Measurements from ENCODE around the gene WFIKKN1.
"Not testable (repeated sequence)": the region's sequence is repeated elsewhere in the genome, so short reads cannot be mapped to it uniquely, and the experiment has no call there.

Gene WFIKKN1

GRCh38 chr16:591231-591630 lies 39.6 kb upstream of the WFIKKN1 start:
- Mint-ChIP-seq H3K27ac (peak overlapping the region; percentile 86), H3K36me3 (ENCODE audit: low read depth) (peaks cover 29% of the 10 kb centered on the region), H3K4me3 (peak overlapping the region; percentile 81), H3K9me3 (no peaks in the 10 kb centered on the region), H3K4me1 (ENCODE audit: low read depth) (peaks cover 43% of the 10 kb centered on the region), H3K27me3 (no peaks in the 10 kb centered on the region)
- DNase-seq = no peak

- DNase-seq = no peak
- peaks cover 37% of the 10 kb centered on the region for H3K36me3 Mint-ChIP-seq (ENCODE audit: low read depth)
- peaks cover 41% of the 10 kb centered on the region for H3K4me1 Mint-ChIP-seq (ENCODE audit: low read depth)
- H3K4me3 Mint-ChIP-seq = peak overlapping the region; percentile 81
- H3K27ac Mint-ChIP-seq = no peak overlapping the region
- no peaks in the 10 kb centered on the region for H3K27me3 Mint-ChIP-seq
- H3K9me3 Mint-ChIP-seq = no peaks in the 10 kb centered on the region
Measured at GRCh38 chr16:591892-592517, 38.8 kb upstream of the WFIKKN1 start.

DNA sequence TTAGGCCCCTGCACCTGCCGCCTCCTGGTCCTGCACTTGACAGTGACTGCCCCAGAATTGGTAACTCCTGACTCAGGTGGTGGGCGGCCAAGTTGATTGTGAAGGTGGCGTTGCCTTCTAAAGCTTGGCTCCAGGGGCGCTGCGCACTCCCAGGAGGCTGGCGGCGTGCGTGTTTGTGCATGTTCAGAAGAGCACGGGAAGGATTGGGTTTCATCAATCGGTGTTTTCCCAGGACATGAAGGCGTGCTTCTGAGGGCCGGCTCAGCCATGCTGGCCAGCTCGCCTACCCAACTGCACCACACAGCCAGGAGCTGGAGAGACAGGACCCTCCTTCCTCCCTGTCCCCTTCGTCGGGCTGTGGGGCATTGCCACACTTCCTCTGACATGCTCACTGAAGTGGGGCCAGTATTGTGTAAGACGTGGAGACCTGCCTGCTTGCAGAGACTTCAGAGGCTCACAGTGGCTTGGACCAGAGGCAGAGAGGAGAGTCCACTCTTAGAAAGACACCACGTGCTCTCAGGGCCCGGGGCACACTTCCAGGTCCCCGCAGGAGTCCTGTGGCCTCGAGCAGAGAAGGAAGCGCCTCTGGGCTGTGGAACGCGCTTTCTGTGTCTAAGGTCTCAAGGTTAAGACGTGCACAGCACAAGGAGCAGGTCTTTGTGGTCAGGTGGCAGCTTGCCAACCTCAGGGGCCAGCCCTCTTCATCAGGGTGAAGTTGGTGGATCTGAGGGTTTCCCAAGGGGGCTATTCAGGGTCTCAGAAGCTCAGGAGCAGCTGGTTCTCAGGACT lies 38.1 kb upstream of the WFIKKN1 start:
- Mint-ChIP-seq H3K36me3 (ENCODE audit: low read depth) (peaks cover 33% of the 10 kb centered on the region), H3K9me3 (no peaks in the 10 kb centered on the region), H3K4me3 (no peak overlapping the region), H3K27me3 (no peaks in the 10 kb centered on the region), H3K4me1 (ENCODE audit: low read depth) (peaks cover 38% of the 10 kb centered on the region), H3K27ac (no peak overlapping the region)
- no peak for DNase-seq

GRCh38 chr16:593406-593805 lies 37.4 kb upstream of the WFIKKN1 start:
- H3K9me3 Mint-ChIP-seq = no peaks in the 10 kb centered on the region
- DNase-seq = no peak
- H3K4me3 Mint-ChIP-seq = no peak overlapping the region
- H3K27ac Mint-ChIP-seq = no peak overlapping the region
- H3K4me1 Mint-ChIP-seq (ENCODE audit: low read depth) = peaks cover 38% of the 10 kb centered on the region
- H3K27me3 Mint-ChIP-seq = no peaks in the 10 kb centered on the region
- H3K36me3 Mint-ChIP-seq (ENCODE audit: low read depth) = peaks cover 26% of the 10 kb centered on the region

DNA sequence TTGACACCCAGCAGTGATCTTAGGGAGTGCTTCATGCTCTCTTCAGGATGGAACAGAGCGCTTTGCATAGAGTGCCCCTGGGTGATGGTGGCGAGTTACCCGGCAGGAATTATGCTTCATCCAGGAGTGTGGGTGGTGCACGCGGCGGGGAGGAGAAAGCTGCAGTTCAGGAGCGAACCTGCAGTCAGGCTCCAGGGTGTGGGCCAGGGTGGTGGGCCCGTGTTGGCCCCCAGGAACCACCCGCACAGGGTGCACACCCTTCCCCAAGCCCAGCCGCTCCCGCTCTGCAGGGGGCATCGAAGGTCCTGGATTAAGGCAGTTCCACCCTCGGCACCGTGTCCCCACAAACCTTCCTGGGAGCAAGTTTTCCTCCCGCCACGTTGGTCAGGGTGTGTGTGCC lies 37.0 kb upstream of the WFIKKN1 start:
- no peak overlapping the region for H3K27ac Mint-ChIP-seq
- no peak for DNase-seq
- no peaks in the 10 kb centered on the region for H3K27me3 Mint-ChIP-seq
- peaks cover 27% of the 10 kb centered on the region for H3K36me3 Mint-ChIP-seq (ENCODE audit: low read depth)
- peaks cover 38% of the 10 kb centered on the region for H3K4me1 Mint-ChIP-seq (ENCODE audit: low read depth)
- H3K9me3 Mint-ChIP-seq = no peaks in the 10 kb centered on the region
- no peak overlapping the region for H3K4me3 Mint-ChIP-seq

DNA sequence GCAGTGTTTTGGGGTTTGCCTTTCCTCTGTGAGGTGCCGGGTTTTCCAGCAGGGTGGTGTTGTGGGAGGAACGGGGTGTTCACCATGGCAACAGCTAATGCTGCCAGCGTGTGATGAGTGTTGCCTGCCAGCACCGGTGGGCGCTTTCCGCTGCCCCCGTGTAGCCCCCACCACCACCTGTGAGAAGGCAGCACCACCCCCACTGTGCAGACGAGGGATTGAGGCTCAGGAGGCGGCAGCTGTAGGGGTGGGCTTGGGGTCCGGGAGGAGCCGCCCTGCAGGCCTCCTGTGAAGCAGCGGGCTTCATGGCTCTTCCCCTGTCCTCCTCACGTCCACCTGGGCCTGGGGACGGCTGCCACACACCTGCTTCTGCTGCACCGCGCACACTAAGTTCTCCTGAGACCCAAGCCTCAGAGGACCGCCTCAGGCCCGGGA lies 35.7 kb upstream of the WFIKKN1 start:
- Mint-ChIP-seq H3K27ac (no peak overlapping the region), H3K27me3 (no peaks in the 10 kb centered on the region), H3K4me1 (ENCODE audit: low read depth) (peaks cover 38% of the 10 kb centered on the region), H3K4me3 (no peak overlapping the region), H3K36me3 (ENCODE audit: low read depth) (peaks cover 33% of the 10 kb centered on the region), H3K9me3 (no peaks in the 10 kb centered on the region)
- DNase-seq = no peak

GRCh38 chr16:595942-596735 lies 34.6 kb upstream of the WFIKKN1 start:
- H3K9me3 Mint-ChIP-seq = no peaks in the 10 kb centered on the region
- peaks cover 31% of the 10 kb centered on the region for H3K4me1 Mint-ChIP-seq (ENCODE audit: low read depth)
- no peak overlapping the region for H3K4me3 Mint-ChIP-seq
- H3K27ac Mint-ChIP-seq = peak overlapping the region; percentile 58
- H3K27me3 Mint-ChIP-seq = no peaks in the 10 kb centered on the region
- H3K36me3 Mint-ChIP-seq (ENCODE audit: low read depth) = peaks cover 32% of the 10 kb centered on the region
- no peak for DNase-seq

DNA sequence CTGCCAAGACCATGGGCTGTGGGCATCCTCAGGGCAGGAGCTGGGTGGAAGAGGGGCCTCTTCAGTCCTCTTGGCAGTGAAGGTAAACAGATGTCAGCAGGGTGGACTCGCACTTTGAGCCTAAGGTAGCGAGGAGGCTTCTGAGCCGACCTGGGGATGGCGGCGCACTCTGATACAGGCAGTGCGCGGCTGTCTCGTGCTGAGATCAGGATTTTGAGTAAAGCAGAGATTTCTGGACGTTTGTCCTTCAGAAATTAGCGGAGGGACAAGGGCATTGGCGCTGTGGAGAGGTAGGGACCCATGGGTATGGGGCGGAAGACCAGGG lies 34.1 kb upstream of the WFIKKN1 start:
- peaks cover 31% of the 10 kb centered on the region for H3K4me1 Mint-ChIP-seq (ENCODE audit: low read depth)
- peaks cover 35% of the 10 kb centered on the region for H3K36me3 Mint-ChIP-seq (ENCODE audit: low read depth)
- no peak overlapping the region for H3K27ac Mint-ChIP-seq
- no peaks in the 10 kb centered on the region for H3K9me3 Mint-ChIP-seq
- H3K27me3 Mint-ChIP-seq = no peaks in the 10 kb centered on the region
- no peak overlapping the region for H3K4me3 Mint-ChIP-seq
- no peak for DNase-seq

- peaks cover 24% of the 10 kb centered on the region for H3K4me1 Mint-ChIP-seq (ENCODE audit: low read depth)
- H3K36me3 Mint-ChIP-seq (ENCODE audit: low read depth) = peaks cover 35% of the 10 kb centered on the region
- DNase-seq, H3K9me3 Mint-ChIP-seq, H3K4me3 Mint-ChIP-seq, H3K27ac Mint-ChIP-seq, H3K27me3 Mint-ChIP-seq: not testable (repeated sequence)
Measured at GRCh38 chr16:597655-598054, 33.1 kb upstream of the WFIKKN1 start.

- no peak for DNase-seq
- H3K4me1 Mint-ChIP-seq (ENCODE audit: low read depth) = peaks cover 21% of the 10 kb centered on the region
- peaks cover 30% of the 10 kb centered on the region for H3K36me3 Mint-ChIP-seq (ENCODE audit: low read depth)
- H3K9me3 Mint-ChIP-seq = no peaks in the 10 kb centered on the region
- H3K27ac Mint-ChIP-seq = no peak overlapping the region
- H3K4me3 Mint-ChIP-seq = no peak overlapping the region
- H3K27me3 Mint-ChIP-seq = no peaks in the 10 kb centered on the region
Measured at GRCh38 chr16:598823-599739, 31.7 kb upstream of the WFIKKN1 start.

GRCh38 chr16:600781-601180 lies 30.0 kb upstream of the WFIKKN1 start:
- Mint-ChIP-seq H3K4me3 (no peak overlapping the region), H3K27ac (no peak overlapping the region), H3K36me3 (ENCODE audit: low read depth) (peaks cover 33% of the 10 kb centered on the region), H3K27me3 (no peaks in the 10 kb centered on the region), H3K9me3 (no peaks in the 10 kb centered on the region), H3K4me1 (ENCODE audit: low read depth) (peaks cover 21% of the 10 kb centered on the region)
- DNase-seq = no peak

DNA sequence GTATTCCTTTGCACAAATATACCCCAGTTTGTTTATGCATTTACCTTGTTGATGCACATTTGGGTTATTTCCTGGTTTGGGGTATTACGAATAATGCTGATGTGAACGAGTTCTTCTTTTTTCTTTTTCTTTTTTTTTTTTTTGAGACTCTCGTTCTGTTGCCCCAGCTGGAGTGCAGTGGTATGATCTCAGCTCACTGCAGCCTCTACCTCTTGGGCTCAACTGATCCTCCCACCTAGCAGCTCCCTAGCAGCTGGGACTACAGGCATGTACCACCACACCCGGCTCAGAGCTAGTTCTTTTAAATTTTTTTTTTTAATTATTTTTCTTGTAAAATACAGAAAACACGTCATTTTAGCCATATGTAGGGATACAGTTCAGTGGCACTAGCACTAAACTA lies 26.9 kb upstream of the WFIKKN1 start:
- no peaks in the 10 kb centered on the region for H3K9me3 Mint-ChIP-seq
- no peak overlapping the region for H3K27ac Mint-ChIP-seq
- H3K36me3 Mint-ChIP-seq (ENCODE audit: low read depth) = peaks cover 14% of the 10 kb centered on the region
- DNase-seq = no peak
- no peaks in the 10 kb centered on the region for H3K27me3 Mint-ChIP-seq
- H3K4me3 Mint-ChIP-seq = no peak overlapping the region
- peaks cover 26% of the 10 kb centered on the region for H3K4me1 Mint-ChIP-seq (ENCODE audit: low read depth)

DNA sequence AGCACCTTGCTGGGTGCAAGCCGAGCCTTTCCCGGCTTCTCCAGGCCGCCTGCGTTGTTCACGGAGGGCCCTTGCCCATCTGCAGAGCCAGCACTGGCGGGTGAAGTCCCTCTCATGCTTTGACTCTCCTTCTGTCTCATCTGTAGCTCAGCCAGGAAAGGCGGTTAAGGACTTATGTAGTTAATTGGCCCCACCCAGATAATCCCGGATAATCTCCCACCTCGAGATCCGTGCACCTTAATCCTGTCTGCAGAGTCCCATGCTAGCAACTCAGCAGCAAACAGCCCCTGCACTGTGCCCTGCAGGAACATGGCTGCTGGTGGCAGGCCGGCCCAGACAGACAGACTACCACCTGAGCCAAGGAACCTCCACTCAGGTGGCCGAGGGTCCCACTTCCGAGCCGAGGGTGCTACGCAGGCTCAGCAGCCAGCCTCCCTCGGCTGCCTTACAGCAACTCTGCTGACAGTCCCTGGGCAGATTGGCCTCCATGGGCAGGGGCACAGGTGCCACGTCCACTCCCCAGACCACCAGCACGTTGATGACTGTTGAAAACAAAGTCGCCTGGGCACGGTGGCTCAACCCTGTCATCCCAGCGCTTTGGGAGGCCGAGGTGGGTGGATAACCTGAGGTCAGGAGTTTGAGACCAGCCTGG lies 24.0 kb upstream of the WFIKKN1 start:
- Mint-ChIP-seq H3K36me3 (ENCODE audit: low read depth) (peaks cover 3% of the 10 kb centered on the region), H3K9me3 (no peaks in the 10 kb centered on the region)

GRCh38 chr16:608019-608418 lies 22.8 kb upstream of the WFIKKN1 start:
- H3K27me3 Mint-ChIP-seq = no peaks in the 10 kb centered on the region
- peaks cover 28% of the 10 kb centered on the region for H3K4me1 Mint-ChIP-seq (ENCODE audit: low read depth)
- peak; percentile 45 for DNase-seq
- H3K4me3 Mint-ChIP-seq = no peak overlapping the region
- H3K27ac Mint-ChIP-seq = peak overlapping the region; percentile 89
- H3K9me3 Mint-ChIP-seq = no peaks in the 10 kb centered on the region
- H3K36me3 Mint-ChIP-seq (ENCODE audit: low read depth) = peaks cover 3% of the 10 kb centered on the region

More for the DNA sequence above, 24.0 kb upstream of the WFIKKN1 start:
- no peaks in the 10 kb centered on the region for H3K27me3 Mint-ChIP-seq
- no peak for DNase-seq
- no peak overlapping the region for H3K4me3 Mint-ChIP-seq
- H3K27ac Mint-ChIP-seq = no peak overlapping the region
- H3K4me1 Mint-ChIP-seq (ENCODE audit: low read depth) = peaks cover 31% of the 10 kb centered on the region
